Stomach (tissue), 9 donors: ENCODE measurements around the gene ZNF580. TPM values are rescaled to one million over a fixed set of nuclear protein-coding genes. Genes with fewer than 3 reads are reported as not detected.

Experiments used
- DNase-seq, 2 donors: peaks; one replicate each; pipeline versions ENCODE4 v3.0.0 to v3.0.0-alpha.2; 2013 to 2019
- H3K27ac ChIP-seq, 5 donors: fragments of 200-600 bp in 4 of 5; sonication (generic) in 4 of 5; one replicate each; pipeline ENCODE4 v1.5.1; 2013 to 2019; ENCODE audit warnings: mild to moderate bottlenecking in 1 of 5, moderate library complexity in 1 of 5
- H3K27me3 ChIP-seq, 3 donors: fragments of 200-600 bp; sonication (generic); one replicate each; pipeline ENCODE4 v1.5.1; 2017 to 2019; ENCODE audit warnings: mixed run types in 1 of 3
- H3K36me3 ChIP-seq, 4 donors: fragments of 200-600 bp; sonication (generic); 1 replicate in 3 of 4; 2 replicates in 1 of 4; pipeline ENCODE4 v1.5.1; 2016 to 2019
- H3K4me1 ChIP-seq, 4 donors: fragments of 200-600 bp; sonication (generic); one replicate each; pipeline ENCODE4 v1.5.1; 2016 to 2019
- H3K4me3 ChIP-seq, 4 donors: fragments of 200-600 bp; sonication (generic) in 3 of 4; one replicate each; pipeline ENCODE4 v1.5.1; 2016 to 2019; ENCODE audit warnings: mild to moderate bottlenecking in 1 of 4
- H3K9me3 ChIP-seq, 4 donors: fragments of 200-600 bp; sonication (generic); one replicate each; pipeline ENCODE4 v1.5.1; 2016 to 2019
- EP300 ChIP-seq: sonication (generic); formaldehyde crosslinking; IDR thresholded peaks from one replicate; pipeline ENCODE4 v1.6.1; 2017; ENCODE audit warnings: antibody characterized with exemption
- POLR2A ChIP-seq, 4 donors: fragments of 450-650 bp; IDR thresholded peaks; one replicate each; pipeline ENCODE4 v1.6.1; 2016; ENCODE audit warnings: antibody characterized with exemption in 4 of 4, control low read depth in 2 of 4, mild to moderate bottlenecking in 1 of 4, moderate library complexity in 1 of 4
- POLR2AphosphoS5 ChIP-seq, 3 donors: sonication (generic); formaldehyde crosslinking; IDR thresholded peaks; one replicate each; pipeline ENCODE4 v1.6.1; 2016; ENCODE audit warnings: antibody characterized with exemption in 3 of 3
- WGBS, 5 donors: extraction: QIAGEN DNeasy Blood & Tissue Kit in 3 of 5; methylation state at CpG; one replicate each; pipeline versions ENCODE4 v1.1.5 to v1.1.7; 2013 to 2018; 5-methylcytosine and 5-hydroxymethylcytosine counted together
- intact Hi-C: fragments of 100-400 bp; cut with DNase I; formaldehyde crosslinking; loops from one replicate; pipeline ENCODE4 v1.15.1; 2023; ENCODE audit warnings: low total_unique reads
- polyA plus RNA-seq, 3 donors: library from polyadenylated mRNA; stranded (reverse); fragments of 200-250 nt; gene quantifications; one replicate each; pipeline ENCODE4 v1.2.3, GENCODE V29; 2013
- total RNA-seq, 5 donors: library from RNA; depleted of rRNA; stranded (reverse); fragments of >200 nt; gene quantifications; one replicate each; pipeline versions ENCODE4 v1.1.0 to v1.2.3, GENCODE V29; 2014 to 2016
- TF ChIP-seq, protein P1 (sequence below), 7 experiments: fragments of 450-650 bp in 4 of 7; fragments of 200-600 bp in 3 of 7; sonication (generic) in 3 of 7; IDR thresholded peaks; one replicate each; pipeline ENCODE4 v1.5.1; 2016 to 2019; ENCODE audit warnings: antibody characterized with exemption in 7 of 7, control low read depth in 2 of 7, mild to moderate bottlenecking in 1 of 7
- donor health status: healthy with polysubstance abuse.
- donor health status: Bipolar disorder and iron deficiency.
- donor health status: healthy.

Gene ZNF580
- total and polyA plus RNA-seq, 8 donors = 10.6 to 55.0 (median 19.0) TPM; not detected in 1

DNA sequence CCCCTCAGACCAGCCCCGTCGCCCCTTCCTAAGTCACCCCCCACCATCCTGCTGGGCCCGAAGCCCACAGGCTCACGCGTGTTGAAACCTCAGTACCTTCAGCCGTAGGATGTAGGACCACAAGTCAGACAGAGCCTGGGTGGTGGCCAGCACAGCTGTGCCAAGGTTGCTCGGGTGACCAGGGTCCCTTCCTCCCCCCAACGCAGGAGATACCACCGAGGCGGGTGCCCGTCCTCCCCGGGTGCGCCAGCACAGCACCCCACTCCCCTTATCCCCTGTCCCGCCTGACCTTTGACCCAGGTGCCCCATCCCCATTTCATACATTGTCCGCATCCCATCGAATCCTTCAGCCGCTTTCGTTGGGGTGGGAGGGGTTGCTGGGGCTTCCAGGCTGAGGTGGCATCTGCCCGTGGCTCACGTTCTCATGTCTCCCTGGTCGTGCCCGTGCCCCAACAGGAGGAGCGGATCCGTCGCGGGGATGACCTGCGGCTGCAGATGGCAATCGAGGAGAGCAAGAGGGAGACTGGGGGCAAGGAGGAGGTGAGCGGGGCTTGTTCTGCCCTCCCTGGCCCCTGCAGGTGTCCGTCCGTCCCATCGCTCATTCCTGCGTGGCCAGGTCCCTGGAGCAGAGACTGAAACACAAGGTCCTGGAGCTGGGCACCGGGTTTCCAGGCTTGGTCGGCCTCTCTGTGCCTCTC is 48.8 kb downstream of the ZNF580 start:
- 87 to 96% (median 89%) methylated on average over 21 to 35 of the region's 35 CpGs for WGBS, 5 donors

DNA sequence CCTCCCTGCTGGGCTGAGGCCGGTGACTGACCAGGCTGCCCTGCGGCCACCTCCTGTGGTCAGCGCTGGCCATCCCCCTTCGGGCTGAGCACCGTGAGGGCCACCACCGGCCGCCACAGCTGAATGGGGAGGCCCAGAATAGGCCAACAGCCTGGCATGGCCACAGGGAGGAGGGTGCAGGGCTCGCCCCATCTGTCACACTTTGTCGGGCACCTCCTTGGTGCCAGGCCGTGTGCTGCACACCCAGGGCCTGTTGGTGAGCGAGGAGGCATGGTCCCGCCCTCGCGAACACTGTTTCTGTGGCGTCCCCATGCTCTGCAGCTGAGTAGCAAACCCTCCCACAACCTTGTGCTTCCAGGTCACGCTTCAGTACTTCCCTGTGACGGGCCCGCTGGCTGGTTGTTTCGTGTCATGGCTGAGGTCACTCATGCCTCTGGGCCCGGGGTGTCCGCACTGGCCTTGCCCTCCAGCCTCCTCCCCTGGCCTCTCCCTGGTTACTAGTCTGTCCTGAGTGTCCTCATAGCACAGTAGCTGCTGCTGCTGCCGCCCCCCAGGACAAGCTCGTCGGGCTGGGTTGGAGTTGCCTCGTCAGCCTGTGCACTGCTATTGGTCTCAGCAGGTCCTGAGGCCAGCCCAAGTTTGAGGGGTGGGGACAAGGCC is 49.4 kb downstream of the ZNF580 start:
- DNase-seq = no peak
- intact Hi-C loops = no loop called here
- Histone ChIP-seq H3K27ac (no peak overlapping the region), H3K4me3 (no peak overlapping the region), H3K9me3 (no peaks in the 10 kb centered on the region), H3K36me3 (peaks cover 83 to 100% (median 100%) of the 10 kb centered on the region in 4 donors), H3K27me3 (no peaks in the 10 kb centered on the region), H3K4me1 (peaks cover 29 to 44% (median 41%) of the 10 kb centered on the region in 4 donors)
- WGBS, 5 donors = 89 to 94% (median 92%) methylated on average over 9 to 25 of the region's 25 CpGs
- TF ChIP-seq, protein P1, sequence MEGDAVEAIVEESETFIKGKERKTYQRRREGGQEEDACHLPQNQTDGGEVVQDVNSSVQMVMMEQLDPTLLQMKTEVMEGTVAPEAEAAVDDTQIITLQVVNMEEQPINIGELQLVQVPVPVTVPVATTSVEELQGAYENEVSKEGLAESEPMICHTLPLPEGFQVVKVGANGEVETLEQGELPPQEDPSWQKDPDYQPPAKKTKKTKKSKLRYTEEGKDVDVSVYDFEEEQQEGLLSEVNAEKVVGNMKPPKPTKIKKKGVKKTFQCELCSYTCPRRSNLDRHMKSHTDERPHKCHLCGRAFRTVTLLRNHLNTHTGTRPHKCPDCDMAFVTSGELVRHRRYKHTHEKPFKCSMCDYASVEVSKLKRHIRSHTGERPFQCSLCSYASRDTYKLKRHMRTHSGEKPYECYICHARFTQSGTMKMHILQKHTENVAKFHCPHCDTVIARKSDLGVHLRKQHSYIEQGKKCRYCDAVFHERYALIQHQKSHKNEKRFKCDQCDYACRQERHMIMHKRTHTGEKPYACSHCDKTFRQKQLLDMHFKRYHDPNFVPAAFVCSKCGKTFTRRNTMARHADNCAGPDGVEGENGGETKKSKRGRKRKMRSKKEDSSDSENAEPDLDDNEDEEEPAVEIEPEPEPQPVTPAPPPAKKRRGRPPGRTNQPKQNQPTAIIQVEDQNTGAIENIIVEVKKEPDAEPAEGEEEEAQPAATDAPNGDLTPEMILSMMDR (IDR thresholded peaks at IDR 0.05) = no peak
- no peak for TF ChIP-seq POLR2AphosphoS5 (IDR thresholded peaks at IDR 0.05)
- no peak for TF ChIP-seq POLR2A (IDR thresholded peaks at IDR 0.05)
- TF ChIP-seq EP300 = no peak

More for the DNA sequence above, 48.8 kb downstream of the ZNF580 start:
- intact Hi-C loops = no loop called here
- Histone ChIP-seq H3K4me1 (peaks cover 35 to 51% (median 47%) of the 10 kb centered on the region in 4 donors), H3K36me3 (peaks cover 77 to 100% (median 100%) of the 10 kb centered on the region in 4 donors), H3K9me3 (no peaks in the 10 kb centered on the region), H3K27me3 (no peaks in the 10 kb centered on the region), H3K4me3 (no peak overlapping the region), H3K27ac (peak overlapping the region; percentile 9 to 94 (median 64))
- no peak for DNase-seq
- no peak for TF ChIP-seq POLR2A (IDR thresholded peaks at IDR 0.05)

DNA sequence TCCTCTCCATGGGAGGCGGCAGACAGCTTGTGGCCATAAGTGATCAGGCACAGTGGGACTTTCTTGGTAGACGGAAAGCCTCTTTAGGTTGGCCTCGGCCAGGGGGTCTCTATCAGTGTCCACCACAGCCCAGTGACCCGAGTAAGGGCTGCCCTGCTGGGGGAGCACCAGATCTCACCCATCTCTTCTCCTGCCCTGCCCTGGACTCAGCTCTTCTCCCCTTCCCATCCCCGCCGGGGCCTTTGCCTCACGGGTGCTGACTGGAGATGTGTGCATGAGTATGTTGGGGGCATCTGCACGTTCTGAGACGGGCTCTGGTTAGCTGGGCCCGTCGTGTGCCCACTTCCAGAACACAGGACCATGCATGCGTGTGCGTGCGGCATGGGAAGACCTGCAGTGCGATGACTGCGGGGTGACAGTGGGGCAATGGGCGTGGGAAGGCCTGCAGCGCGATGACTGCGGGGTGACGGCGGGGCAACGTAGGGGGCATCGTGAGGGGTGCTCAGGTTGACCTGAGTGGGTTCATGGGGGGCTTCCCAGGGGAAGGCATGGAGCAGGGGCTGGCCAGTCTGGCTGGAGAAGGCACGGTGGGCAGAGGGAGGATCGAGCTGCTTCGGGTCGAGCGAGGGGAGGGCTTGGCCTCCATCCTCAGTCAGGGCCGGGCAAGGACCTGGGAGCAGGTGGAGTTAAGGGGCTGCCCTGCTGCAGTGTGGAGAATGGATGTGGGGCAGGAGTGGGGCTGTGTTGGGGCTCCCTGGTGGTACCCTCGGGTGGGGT is 50.2 kb downstream of the ZNF580 start:
- no peaks in the 10 kb centered on the region for H3K27me3 ChIP-seq
- H3K36me3 ChIP-seq = peaks cover 83 to 100% (median 100%) of the 10 kb centered on the region in 4 donors
- DNase-seq = no peak
- H3K4me1 ChIP-seq = peaks cover 22 to 37% (median 33%) of the 10 kb centered on the region in 4 donors
- intact Hi-C loops = no loop called here
- WGBS, 5 donors = 91 to 94% (median 93%) methylated on average over 26 to 31 of the region's 31 CpGs
- H3K27ac ChIP-seq = no peak overlapping the region
- H3K9me3 ChIP-seq = no peaks in the 10 kb centered on the region
- TF ChIP-seq POLR2AphosphoS5 (IDR thresholded peaks at IDR 0.05) (no peak), POLR2A (IDR thresholded peaks at IDR 0.05) (no peak)
- no peak overlapping the region for H3K4me3 ChIP-seq

DNA sequence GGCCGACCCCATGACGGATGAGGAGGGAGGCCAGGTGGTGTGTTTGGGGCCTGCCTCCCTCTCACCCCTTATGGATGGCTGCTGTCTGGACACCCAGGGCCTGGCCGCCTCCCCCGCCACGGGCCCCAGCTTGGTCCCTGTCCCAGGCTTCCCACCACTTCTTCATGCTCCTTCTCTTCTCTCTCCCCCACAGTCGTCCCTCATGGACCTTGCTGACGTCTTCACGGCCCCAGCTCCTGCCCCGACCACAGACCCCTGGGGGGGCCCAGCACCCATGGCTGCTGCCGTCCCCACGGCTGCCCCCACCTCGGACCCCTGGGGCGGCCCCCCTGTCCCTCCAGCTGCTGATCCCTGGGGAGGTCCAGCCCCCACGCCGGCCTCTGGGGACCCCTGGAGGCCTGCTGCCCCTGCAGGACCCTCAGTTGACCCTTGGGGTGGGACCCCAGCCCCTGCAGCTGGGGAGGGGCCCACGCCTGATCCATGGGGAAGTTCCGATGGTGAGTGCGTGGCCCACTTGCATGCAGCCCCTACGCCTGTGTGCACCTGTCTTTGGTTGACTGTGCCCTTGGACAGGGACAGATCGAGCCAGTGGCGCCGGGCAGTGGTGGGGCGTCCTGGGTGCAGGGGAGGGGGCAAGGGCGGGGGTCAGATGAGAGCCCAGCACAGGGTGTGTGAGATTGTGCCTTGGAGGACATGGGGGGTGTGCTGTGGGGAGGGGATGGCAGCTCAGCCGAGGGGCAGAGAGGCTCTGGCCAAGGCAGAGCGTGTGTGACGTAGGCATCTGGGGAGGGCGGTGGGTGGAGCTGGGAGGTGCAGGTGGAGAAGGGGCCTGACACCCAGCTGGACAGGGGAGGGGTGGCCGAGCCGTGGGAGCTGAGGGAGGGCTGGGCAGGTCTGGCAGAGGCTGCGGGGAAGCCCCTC is 51.0 kb downstream of the ZNF580 start:
- H3K4me3 ChIP-seq = no peak overlapping the region
- peaks cover 83 to 100% (median 100%) of the 10 kb centered on the region in 4 donors for H3K36me3 ChIP-seq
- H3K27ac ChIP-seq = no peak overlapping the region
- intact Hi-C loops = no loop called here
- no peaks in the 10 kb centered on the region for H3K27me3 ChIP-seq
- no peak for DNase-seq
- TF ChIP-seq POLR2A (IDR thresholded peaks at IDR 0.05) = no peak
- TF ChIP-seq, protein P1 (IDR thresholded peaks at IDR 0.05) = no peak
- no peak for TF ChIP-seq EP300
- no peak for TF ChIP-seq POLR2AphosphoS5 (IDR thresholded peaks at IDR 0.05)
- WGBS, 5 donors = 86 to 95% (median 92%) methylated on average over 22 to 31 of the region's 31 CpGs
- peaks cover 14 to 28% (median 25%) of the 10 kb centered on the region in 4 donors for H3K4me1 ChIP-seq
- no peaks in the 10 kb centered on the region for H3K9me3 ChIP-seq
